WTC11 (cell line): Measurements from ENCODE around the gene HSP90AB1. TPM values are rescaled to one million over a fixed set of nuclear protein-coding genes. Genes with fewer than 3 reads are reported as not detected.

ENCODE experiments used
- AFF4 ChIP-seq: sonication (generic); formaldehyde crosslinking; IDR thresholded peaks from 2 replicates; pipeline ENCODE4 v1.8.1; 2023; ENCODE audit warnings: mild to moderate bottlenecking, missing genetic modification reagents, borderline replicate concordance
- E2F5 ChIP-seq: sonication (generic); formaldehyde crosslinking; IDR thresholded peaks from 2 replicates; pipeline ENCODE4 v1.8.1; 2022; ENCODE audit warnings: mild to moderate bottlenecking, moderate library complexity, missing genetic modification reagents
- ESRRA ChIP-seq: sonication (generic); formaldehyde crosslinking; IDR thresholded peaks from 2 replicates; pipeline ENCODE4 v1.8.1; 2022; ENCODE audit warnings: mild to moderate bottlenecking, missing genetic modification reagents, borderline replicate concordance
- GTF2I ChIP-seq: fragments of 250-450 bp; sonication (Bioruptor Pico); conservative IDR thresholded peaks from 2 replicates; pipeline ENCODE4 v1.4.0; 2021; ENCODE audit warnings: mild to moderate bottlenecking
- SMAD4 ChIP-seq: sonication (generic); formaldehyde crosslinking; IDR thresholded peaks from 2 replicates; pipeline ENCODE4 v1.8.0; 2022; ENCODE audit warnings: mild to moderate bottlenecking, missing genetic modification reagents
- SOX15 ChIP-seq: fragments of 250-450 bp; sonication (Bioruptor Pico); IDR thresholded peaks from 2 replicates; pipeline ENCODE4 v1.9.0; 2021; ENCODE audit warnings: mild to moderate bottlenecking
- SP1 ChIP-seq: sonication (generic); formaldehyde crosslinking; conservative IDR thresholded peaks from 2 replicates; pipeline ENCODE4 v1.8.1; 2022; ENCODE audit warnings: missing genetic modification reagents
- TEAD4 ChIP-seq: sonication (generic); formaldehyde crosslinking; IDR thresholded peaks from 2 replicates; pipeline ENCODE4 v1.8.0; 2022; ENCODE audit warnings: mild to moderate bottlenecking, missing genetic modification reagents
- ZBTB21 ChIP-seq: sonication (generic); formaldehyde crosslinking; IDR thresholded peaks from 2 replicates; pipeline ENCODE4 v1.8.1; 2023; ENCODE audit warnings: mild to moderate bottlenecking, missing genetic modification reagents, borderline replicate concordance
- ZNF138 ChIP-seq: sonication (generic); formaldehyde crosslinking; conservative IDR thresholded peaks from 2 replicates; pipeline ENCODE4 v1.8.1; 2022; ENCODE audit warnings: mild to moderate bottlenecking, moderate library complexity, missing genetic modification reagents
- ZNF423 ChIP-seq: fragments of 250-450 bp; sonication (Bioruptor Pico); IDR thresholded peaks from 2 replicates; pipeline ENCODE4 v2.1.2; 2022; ENCODE audit warnings: mild to moderate bottlenecking, moderate library complexity
- ZNF425 ChIP-seq: fragments of 250-450 bp; sonication (Bioruptor Pico); conservative IDR thresholded peaks from 2 replicates; pipeline ENCODE4 v1.9.0; 2021; ENCODE audit warnings: mild to moderate bottlenecking
- total RNA-seq: library from RNA; stranded (reverse); gene quantifications from 3 replicates; pipeline ENCODE4 v1.2.3, GENCODE V29; 2021
- TF ChIP-seq, protein P1 (sequence below): fragments of 250-450 bp; sonication (Bioruptor Pico); IDR thresholded peaks from 2 replicates; pipeline ENCODE4 v1.9.0; 2021; ENCODE audit warnings: moderate library complexity, mild to moderate bottlenecking, inconsistent platforms, borderline replicate concordance
- TF ChIP-seq, protein P2 (sequence below): sonication (generic); formaldehyde crosslinking; IDR thresholded peaks from 2 replicates; pipeline ENCODE4 v1.8.1; 2023; ENCODE audit warnings: mild to moderate bottlenecking, missing genetic modification reagents
- TF ChIP-seq, protein P3 (sequence below): sonication (generic); formaldehyde crosslinking; IDR thresholded peaks from 2 replicates; pipeline ENCODE4 v1.8.1; 2023; ENCODE audit warnings: mild to moderate bottlenecking, missing genetic modification reagents

The HSP90AB1 gene
- total RNA-seq, 1 experiment from 2014 or later, result 2,171 TPM

GRCh38 chr6:44237021-44237812 is 9.7 kb upstream of the HSP90AB1 start (continued):
- 0 out of 2 replicates have a peak, but pooled peaks have one; percentile 24 for TF ChIP-seq AFF4 (CRISPR knock-in tag)
- TF ChIP-seq, protein P1, sequence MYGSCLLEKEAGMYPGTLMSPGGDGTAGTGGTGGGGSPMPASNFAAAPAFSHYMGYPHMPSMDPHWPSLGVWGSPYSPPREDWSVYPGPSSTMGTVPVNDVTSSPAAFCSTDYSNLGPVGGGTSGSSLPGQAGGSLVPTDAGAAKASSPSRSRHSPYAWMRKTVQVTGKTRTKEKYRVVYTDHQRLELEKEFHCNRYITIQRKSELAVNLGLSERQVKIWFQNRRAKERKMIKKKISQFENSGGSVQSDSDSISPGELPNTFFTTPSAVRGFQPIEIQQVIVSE (CRISPR knock-in tag), result no peak
- no peak for TF ChIP-seq SMAD4 (CRISPR knock-in tag)
- no peak for TF ChIP-seq ZNF425 (CRISPR knock-in tag)
- TF ChIP-seq SOX15 (CRISPR knock-in tag), result no peak
- no peak for TF ChIP-seq ZNF138 (CRISPR knock-in tag)
- TF ChIP-seq, protein P2, sequence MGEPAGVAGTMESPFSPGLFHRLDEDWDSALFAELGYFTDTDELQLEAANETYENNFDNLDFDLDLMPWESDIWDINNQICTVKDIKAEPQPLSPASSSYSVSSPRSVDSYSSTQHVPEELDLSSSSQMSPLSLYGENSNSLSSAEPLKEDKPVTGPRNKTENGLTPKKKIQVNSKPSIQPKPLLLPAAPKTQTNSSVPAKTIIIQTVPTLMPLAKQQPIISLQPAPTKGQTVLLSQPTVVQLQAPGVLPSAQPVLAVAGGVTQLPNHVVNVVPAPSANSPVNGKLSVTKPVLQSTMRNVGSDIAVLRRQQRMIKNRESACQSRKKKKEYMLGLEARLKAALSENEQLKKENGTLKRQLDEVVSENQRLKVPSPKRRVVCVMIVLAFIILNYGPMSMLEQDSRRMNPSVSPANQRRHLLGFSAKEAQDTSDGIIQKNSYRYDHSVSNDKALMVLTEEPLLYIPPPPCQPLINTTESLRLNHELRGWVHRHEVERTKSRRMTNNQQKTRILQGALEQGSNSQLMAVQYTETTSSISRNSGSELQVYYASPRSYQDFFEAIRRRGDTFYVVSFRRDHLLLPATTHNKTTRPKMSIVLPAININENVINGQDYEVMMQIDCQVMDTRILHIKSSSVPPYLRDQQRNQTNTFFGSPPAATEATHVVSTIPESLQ (CRISPR knock-in tag), result no peak
- TF ChIP-seq, protein P3, sequence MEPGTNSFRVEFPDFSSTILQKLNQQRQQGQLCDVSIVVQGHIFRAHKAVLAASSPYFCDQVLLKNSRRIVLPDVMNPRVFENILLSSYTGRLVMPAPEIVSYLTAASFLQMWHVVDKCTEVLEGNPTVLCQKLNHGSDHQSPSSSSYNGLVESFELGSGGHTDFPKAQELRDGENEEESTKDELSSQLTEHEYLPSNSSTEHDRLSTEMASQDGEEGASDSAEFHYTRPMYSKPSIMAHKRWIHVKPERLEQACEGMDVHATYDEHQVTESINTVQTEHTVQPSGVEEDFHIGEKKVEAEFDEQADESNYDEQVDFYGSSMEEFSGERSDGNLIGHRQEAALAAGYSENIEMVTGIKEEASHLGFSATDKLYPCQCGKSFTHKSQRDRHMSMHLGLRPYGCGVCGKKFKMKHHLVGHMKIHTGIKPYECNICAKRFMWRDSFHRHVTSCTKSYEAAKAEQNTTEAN (CRISPR knock-in tag), result no peak
- TF ChIP-seq ZNF423 (CRISPR knock-in tag), result no peak
- TF ChIP-seq TEAD4, result no peak
- TF ChIP-seq E2F5, result no peak
- no peak for TF ChIP-seq GTF2I (CRISPR knock-in tag)
- TF ChIP-seq ESRRA (CRISPR knock-in tag), result no peak
- no peak for TF ChIP-seq ZBTB21
- no peak for TF ChIP-seq SP1
